OCI-LY1 (cell line): ENCODE measurements around the gene SLC24A3.

ENCODE experiments used
- H2AFZ ChIP-seq: fragments of 200-600 bp; sonication (generic), shearing (Covaris generic); 2 replicates; pipeline ENCODE4 v1.6.0; 2014; ENCODE audit warnings: antibody characterized with exemption, mild to moderate bottlenecking, low read length
- H3F3A ChIP-seq: fragments of 200-600 bp; sonication (generic), shearing (Covaris generic); 2 replicates; pipeline ENCODE4 v1.6.0; 2014; ENCODE audit warnings: mild to moderate bottlenecking, antibody characterized with exemption, low read length, moderate library complexity; ENCODE audit not compliant: insufficient read depth
- H3K27ac ChIP-seq: fragments of 200-600 bp; sonication (generic); 2 replicates; pipeline ENCODE4 v1.5.1; 2014; ENCODE audit warnings: low read length, mixed run types, mild to moderate bottlenecking, low read depth; ENCODE audit not compliant: poor library complexity, severe bottlenecking
- H3K27me3 ChIP-seq: fragments of 200-600 bp; sonication (generic); 2 replicates; pipeline ENCODE4 v1.6.0; 2014; ENCODE audit warnings: antibody characterized with exemption, mild to moderate bottlenecking, low read length, moderate library complexity; ENCODE audit not compliant: insufficient read depth
- H3K36me3 ChIP-seq: fragments of 200-600 bp; sonication (generic); 2 replicates; pipeline ENCODE4 v1.6.1; 2014; ENCODE audit warnings: mild to moderate bottlenecking, antibody characterized with exemption, low read length, moderate library complexity, mixed read lengths; ENCODE audit not compliant: insufficient read depth
- H3K4me1 ChIP-seq: fragments of 200-600 bp; sonication (generic); 2 replicates; pipeline ENCODE4 v1.5.1; 2014; ENCODE audit warnings: mild to moderate bottlenecking, low read length, moderate library complexity; ENCODE audit not compliant: insufficient read depth, severe bottlenecking
- H3K4me2 ChIP-seq: fragments of 200-600 bp; sonication (generic), shearing (Covaris generic); 2 replicates; pipeline ENCODE4 v1.6.1; 2014; ENCODE audit warnings: low read length
- H3K4me3 ChIP-seq: fragments of 200-600 bp; sonication (generic); 2 replicates; pipeline ENCODE4 v1.5.1; 2014; ENCODE audit warnings: low read length, low read depth, mild to moderate bottlenecking, mixed read lengths; ENCODE audit not compliant: poor library complexity, severe bottlenecking
- H3K79me2 ChIP-seq: fragments of 200-600 bp; shearing (Covaris generic); 2 replicates; pipeline ENCODE4 v1.6.1; 2016; ENCODE audit warnings: mixed run types, low read length, mixed read lengths; ENCODE audit not compliant: insufficient read depth
- H3K9ac ChIP-seq: fragments of 200-600 bp; sonication (generic), shearing (Covaris generic); 2 replicates; pipeline ENCODE4 v1.6.1; 2014; ENCODE audit warnings: mild to moderate bottlenecking, low read length, mixed read lengths
- H3K9me2 ChIP-seq: fragments of 200-600 bp; sonication (generic), shearing (Covaris generic); 2 replicates; pipeline ENCODE4 v1.6.1; 2014; ENCODE audit warnings: low read depth, mild to moderate bottlenecking, low read length, mixed read lengths
- H3K9me3 ChIP-seq: fragments of 200-600 bp; shearing (Covaris generic); 2 replicates; pipeline ENCODE4 v1.6.1; 2014; ENCODE audit warnings: low read length, mixed read lengths
- H4K20me1 ChIP-seq: fragments of 200-600 bp; sonication (generic), shearing (Covaris generic); 2 replicates; pipeline ENCODE4 v1.6.0; 2016; ENCODE audit warnings: mild to moderate bottlenecking, low read length; ENCODE audit not compliant: insufficient read depth
- EZH2 ChIP-seq: fragments of 200-600 bp; sonication (generic), shearing (Covaris generic); IDR thresholded peaks from 2 replicates; pipeline ENCODE4 v1.8.0; 2017; ENCODE audit warnings: borderline replicate concordance, mixed run types, mild to moderate bottlenecking, antibody characterized with exemption, low read length, moderate library complexity, mixed read lengths
- TF ChIP-seq, protein P1 (sequence below): fragments of 200-600 bp; sonication (generic), shearing (Covaris generic); IDR thresholded peaks from 2 replicates; pipeline ENCODE4 v1.5.1; 2017; ENCODE audit warnings: mild to moderate bottlenecking, antibody characterized with exemption, low read length, moderate library complexity, mixed read lengths

SLC24A3 gene

DNA sequence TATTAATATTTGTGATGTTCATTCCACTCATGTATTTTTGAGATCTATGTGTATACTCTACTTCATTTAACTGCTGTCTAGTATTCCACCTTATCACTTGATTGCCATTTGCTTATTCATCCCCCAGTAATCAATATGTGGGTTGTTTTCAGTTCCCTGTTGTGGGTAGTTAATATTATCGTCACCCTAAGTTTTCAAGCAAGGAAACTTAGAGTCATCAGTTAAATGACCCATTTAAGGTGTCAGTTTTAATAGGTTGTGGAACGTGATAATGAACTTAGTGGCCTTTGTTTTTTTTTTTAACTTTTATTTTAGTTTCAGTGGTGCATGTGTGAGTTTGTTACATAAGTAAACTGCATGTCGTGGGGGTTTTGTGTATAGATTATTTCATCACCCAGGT, 90.3 kb downstream of the SLC24A3 start:
- Histone ChIP-seq H3K36me3 (no peaks in the 10 kb centered on the region), H3K27ac (no peak overlapping the region), H3K9ac (no peak overlapping the region), H3K9me2 (no peaks in the 10 kb centered on the region), H3K27me3 (no peaks in the 10 kb centered on the region), H4K20me1 (no peaks in the 10 kb centered on the region), H2AFZ (no peak overlapping the region), H3K4me2 (no peak overlapping the region), H3K4me3 (no peak overlapping the region), H3F3A (no peaks in the 10 kb centered on the region), H3K9me3 (no peaks in the 10 kb centered on the region), H3K79me2 (no peaks in the 10 kb centered on the region), H3K4me1 (no peaks in the 10 kb centered on the region)
- TF ChIP-seq, protein P1, sequence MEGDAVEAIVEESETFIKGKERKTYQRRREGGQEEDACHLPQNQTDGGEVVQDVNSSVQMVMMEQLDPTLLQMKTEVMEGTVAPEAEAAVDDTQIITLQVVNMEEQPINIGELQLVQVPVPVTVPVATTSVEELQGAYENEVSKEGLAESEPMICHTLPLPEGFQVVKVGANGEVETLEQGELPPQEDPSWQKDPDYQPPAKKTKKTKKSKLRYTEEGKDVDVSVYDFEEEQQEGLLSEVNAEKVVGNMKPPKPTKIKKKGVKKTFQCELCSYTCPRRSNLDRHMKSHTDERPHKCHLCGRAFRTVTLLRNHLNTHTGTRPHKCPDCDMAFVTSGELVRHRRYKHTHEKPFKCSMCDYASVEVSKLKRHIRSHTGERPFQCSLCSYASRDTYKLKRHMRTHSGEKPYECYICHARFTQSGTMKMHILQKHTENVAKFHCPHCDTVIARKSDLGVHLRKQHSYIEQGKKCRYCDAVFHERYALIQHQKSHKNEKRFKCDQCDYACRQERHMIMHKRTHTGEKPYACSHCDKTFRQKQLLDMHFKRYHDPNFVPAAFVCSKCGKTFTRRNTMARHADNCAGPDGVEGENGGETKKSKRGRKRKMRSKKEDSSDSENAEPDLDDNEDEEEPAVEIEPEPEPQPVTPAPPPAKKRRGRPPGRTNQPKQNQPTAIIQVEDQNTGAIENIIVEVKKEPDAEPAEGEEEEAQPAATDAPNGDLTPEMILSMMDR, result no peak
- no peak for TF ChIP-seq EZH2

DNA sequence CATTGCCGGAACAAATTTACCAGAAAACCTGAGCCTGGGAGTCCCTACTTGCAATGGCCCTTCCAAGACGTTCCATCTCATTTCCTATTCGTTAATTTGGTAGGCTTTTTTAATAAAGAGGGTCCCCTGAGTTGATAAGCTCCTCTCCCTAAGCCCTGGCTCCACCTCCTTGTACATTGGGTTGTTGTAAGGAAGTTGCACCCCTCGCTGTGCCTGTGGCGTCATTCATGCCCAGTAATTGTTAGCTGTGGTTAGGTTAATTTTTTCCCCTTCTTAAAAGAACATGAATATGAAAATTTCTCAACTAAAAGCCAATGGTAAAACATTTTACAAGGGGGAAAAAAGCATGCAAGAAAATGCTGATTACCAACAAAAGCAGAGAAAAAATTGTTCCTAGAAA, 91.9 kb downstream of the SLC24A3 start:
- Histone ChIP-seq H3K9me3 (no peaks in the 10 kb centered on the region), H3K4me2 (no peak overlapping the region), H3K27me3 (no peaks in the 10 kb centered on the region), H3K36me3 (no peaks in the 10 kb centered on the region), H3K4me1 (no peaks in the 10 kb centered on the region), H3K9me2 (no peaks in the 10 kb centered on the region), H3K79me2 (no peaks in the 10 kb centered on the region), H3F3A (no peaks in the 10 kb centered on the region), H3K4me3 (no peak overlapping the region), H3K9ac (no peak overlapping the region), H3K27ac (no peak overlapping the region), H2AFZ (no peak overlapping the region), H4K20me1 (no peaks in the 10 kb centered on the region)
- no peak for TF ChIP-seq EZH2
- TF ChIP-seq, protein P1, result no peak

DNA sequence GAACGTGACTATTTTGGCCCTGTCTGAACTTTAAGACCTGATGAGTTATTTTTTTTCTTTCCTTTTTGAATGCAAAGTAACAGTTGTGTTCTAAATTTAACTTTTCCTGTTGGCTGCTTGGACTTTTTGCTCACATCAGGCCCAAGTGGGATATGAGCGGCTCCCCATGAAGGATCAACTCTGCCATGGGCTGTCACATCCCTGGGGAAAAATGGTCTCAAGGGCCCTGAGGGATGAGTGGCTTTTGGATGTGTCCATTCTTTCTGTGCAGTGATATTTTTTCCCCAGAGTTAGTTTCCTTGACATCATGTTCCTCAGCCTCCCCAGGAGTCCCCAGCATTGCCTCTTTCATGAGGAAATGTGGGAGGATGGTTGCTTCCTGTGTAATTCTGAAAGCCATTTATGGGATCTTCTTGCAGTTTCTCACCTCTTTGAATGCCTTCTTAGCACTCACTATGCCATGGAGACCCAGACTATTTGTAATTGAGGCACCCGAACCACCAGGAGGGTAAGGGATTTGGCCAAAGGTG, 92.5 kb downstream of the SLC24A3 start:
- no peak for TF ChIP-seq EZH2
- TF ChIP-seq, protein P1, result no peak
- no peaks in the 10 kb centered on the region for H3K4me1 ChIP-seq
- no peaks in the 10 kb centered on the region for H4K20me1 ChIP-seq
- H3K27me3 ChIP-seq, result no peaks in the 10 kb centered on the region
- no peak overlapping the region for H2AFZ ChIP-seq
- H3K4me3 ChIP-seq, result no peak overlapping the region
- H3K4me2 ChIP-seq, result no peak overlapping the region
- H3K9me3 ChIP-seq, result no peaks in the 10 kb centered on the region
- H3K27ac ChIP-seq, result no peak overlapping the region
- H3K9ac ChIP-seq, result no peak overlapping the region
- H3K36me3 ChIP-seq, result no peaks in the 10 kb centered on the region
- no peaks in the 10 kb centered on the region for H3K9me2 ChIP-seq
- no peaks in the 10 kb centered on the region for H3F3A ChIP-seq
- H3K79me2 ChIP-seq, result no peaks in the 10 kb centered on the region
